GM12878 (cell line): ENCODE data around the gene OOSP3. TPM values are rescaled to one million over a fixed set of nuclear protein-coding genes. Genes with fewer than 3 reads are reported as not detected.

Experiments
- ATAC-seq: fragments of 200-7000 bp; cut with Tn5 transposase; 3 replicates; pipeline ENCODE4 v1.9.1; 2020; ENCODE audit warnings: mild to moderate bottlenecking, moderate library complexity
- BruUV-seq: library from RNA; stranded (reverse); fragments of 400-500 nt; replicated peaks from 2 replicates; lab custom pipeline; 2021; lab: Mats Ljungman, UMichigan
- CTCF ChIA-PET: fragments of 300-600 bp; sonication (Branson Sonifier 250); formaldehyde crosslinking; extraction: SDS; loops from one replicate; lab custom pipeline; 2021; ENCODE audit warnings: inconsistent platforms; lab: Yijun Ruan, JAX
- POLR2A ChIA-PET: fragments of 350-600 bp; formaldehyde crosslinking; extraction: SDS; loops from one replicate; lab custom pipeline; 2021; ENCODE audit warnings: inconsistent platforms; lab: Charles Lee
- RAD21 ChIA-PET: fragments of 300-600 bp; sonication (Branson Sonifier 250); formaldehyde crosslinking; loops from one replicate; lab custom pipeline; 2023; ENCODE audit warnings: antibody characterized with exemption; ENCODE audit not compliant: unreplicated experiment; lab: Charles Lee
- SMC1A ChIA-PET: fragments of 300-600 bp; sonication (Branson Sonifier 250); formaldehyde crosslinking; loops from one replicate; lab custom pipeline; 2023; ENCODE audit not compliant: unreplicated experiment, uncharacterized antibody; lab: Charles Lee
- DNase-seq: peaks from one replicate; pipeline ENCODE4 v3.0.0-alpha.2; 2011; ENCODE audit warnings: low read depth, low spot score
- FAIRE-seq: peaks from 3 replicates; lab custom pipeline; 2011; peaks lifted over from hg19 to GRCh38; lab: Jason Lieb, UNC
- H2AFZ ChIP-seq: 2 replicates; pipeline ENCODE4 v1.6.0; 2011; ENCODE audit warnings: low read depth, low read length, control low read depth; ENCODE audit not compliant: control insufficient read depth
- H3K27ac ChIP-seq: 2 replicates; pipeline ENCODE4 v1.5.1; 2011; ENCODE audit warnings: control low read depth; ENCODE audit not compliant: control insufficient read depth, insufficient read depth
- H3K27me3 ChIP-seq, 2 experiments: replicated peaks in 1 of 2; 2 replicates each; pipeline versions ENCODE4 v1.6.0 to v1.6.1; 2011; ENCODE audit warnings: low read length in 1 of 2; ENCODE audit not compliant: control insufficient read depth in 2 of 2, insufficient read depth in 2 of 2
- H3K36me3 ChIP-seq, 2 experiments: 2 replicates each; pipeline ENCODE4 v1.5.1; 2011; ENCODE audit warnings: low read length in 1 of 2; ENCODE audit not compliant: control insufficient read depth in 2 of 2, insufficient read depth in 2 of 2
- H3K4me1 ChIP-seq: 2 replicates; pipeline ENCODE4 v1.6.1; 2011; ENCODE audit warnings: mild to moderate bottlenecking, low read length, moderate library complexity, mixed read lengths; ENCODE audit not compliant: control insufficient read depth, insufficient read depth
- H3K4me2 ChIP-seq: 2 replicates; pipeline ENCODE4 v1.6.0; 2011; ENCODE audit warnings: control low read depth; ENCODE audit not compliant: control insufficient read depth, insufficient read depth
- H3K4me3 ChIP-seq: fragments of 200-600 bp; sonication (generic); 2 replicates; pipeline ENCODE4 v1.5.1; 2016
- H3K79me2 ChIP-seq: 2 replicates; pipeline ENCODE4 v1.6.0; 2011; ENCODE audit warnings: low read length; ENCODE audit not compliant: control insufficient read depth, insufficient read depth
- H3K9ac ChIP-seq: 2 replicates; pipeline ENCODE4 v1.8.0; 2011; ENCODE audit warnings: low read length, control low read depth, mixed read lengths; ENCODE audit not compliant: control insufficient read depth, insufficient read depth
- H3K9me3 ChIP-seq: replicated peaks from 3 replicates; pipeline ENCODE4 v1.5.1; 2011; ENCODE audit warnings: mild to moderate bottlenecking, low read length; ENCODE audit not compliant: control insufficient read depth, insufficient read depth
- H4K20me1 ChIP-seq: 2 replicates; pipeline ENCODE4 v1.6.0; 2011; ENCODE audit not compliant: control insufficient read depth, insufficient read depth
- ASH2L ChIP-seq: fragments of 300-600, 200-600 bp; sonication (generic); IDR thresholded peaks from 2 replicates; pipeline ENCODE4 v1.6.1; 2017; ENCODE audit warnings: low read depth, mild to moderate bottlenecking, borderline replicate concordance
- BCLAF1 ChIP-seq: fragments of 450-650 bp; IDR thresholded peaks from 2 replicates; pipeline ENCODE4 v1.6.1; 2017; ENCODE audit warnings: antibody characterized with exemption, mild to moderate bottlenecking, moderate library complexity
- CHD4 ChIP-seq: fragments of 200-600 bp; sonication (generic); IDR thresholded peaks from 2 replicates; pipeline ENCODE4 v1.6.1; 2016; ENCODE audit warnings: mild to moderate bottlenecking
- EGR1 ChIP-seq, 2 experiments: IDR thresholded peaks; 1 replicate in 1 of 2; 2 replicates in 1 of 2; pipeline ENCODE4 v1.6.1; 2011 to 2012; ENCODE audit warnings: low read depth in 2 of 2, low read length in 2 of 2, borderline replicate concordance in 1 of 2, mild to moderate bottlenecking in 1 of 2, moderate library complexity in 1 of 2
- HCFC1 ChIP-seq: fragments of 150-350 bp; IDR thresholded peaks from 2 replicates; pipeline ENCODE4 v1.6.1; 2014; ENCODE audit warnings: low read length
- KLF5 ChIP-seq: fragments of 450-650 bp; IDR thresholded peaks from 2 replicates; pipeline ENCODE4 v1.6.1; 2014; ENCODE audit warnings: mild to moderate bottlenecking; ENCODE audit not compliant: partially characterized antibody
- MAX ChIP-seq: IDR thresholded peaks from 2 replicates; pipeline ENCODE4 v1.6.1; 2012; ENCODE audit warnings: low read depth, low read length, improper control_type of control experiment
- NBN ChIP-seq: fragments of 450-650 bp; IDR thresholded peaks from 2 replicates; pipeline ENCODE4 v1.6.1; 2016
- NKRF ChIP-seq: fragments of 450-650 bp; conservative IDR thresholded peaks from 2 replicates; pipeline ENCODE4 v1.6.1; 2017; ENCODE audit warnings: mild to moderate bottlenecking, moderate library complexity
- NRF1 ChIP-seq: conservative IDR thresholded peaks from 2 replicates; pipeline ENCODE4 v1.6.1; 2011; ENCODE audit warnings: mild to moderate bottlenecking, low read depth, low read length, improper control_type of control experiment
- RUNX3 ChIP-seq: IDR thresholded peaks from 2 replicates; pipeline ENCODE4 v1.6.1; 2012; ENCODE audit warnings: low read length, inconsistent platforms
- SMAD1 ChIP-seq: fragments of 450-650 bp; IDR thresholded peaks from 2 replicates; pipeline ENCODE4 v1.6.1; 2018; ENCODE audit warnings: mild to moderate bottlenecking, low read depth; ENCODE audit not compliant: partially characterized antibody
- USF2 ChIP-seq: IDR thresholded peaks from 2 replicates; pipeline ENCODE4 v1.6.1; 2011; ENCODE audit warnings: low read depth, low read length, improper control_type of control experiment, borderline replicate concordance
- ZBTB33 ChIP-seq: fragments of 450-650 bp; IDR thresholded peaks from 2 replicates; pipeline ENCODE4 v1.6.1; 2017; ENCODE audit warnings: mild to moderate bottlenecking
- ZNF274 ChIP-seq: IDR thresholded peaks from one replicate; pipeline ENCODE4 v1.8.0; 2011; ENCODE audit not compliant: insufficient read length, insufficient read depth
- WGBS: methylation state at CpG from one replicate; pipeline ENCODE4 v1.1.6; 2016; ENCODE audit warnings: low lambda C conversion rate; ENCODE audit not compliant: insufficient replicate concordance, insufficient coverage; ENCODE audit errors: missing lambda C conversion rate; 5-methylcytosine and 5-hydroxymethylcytosine counted together
- in situ Hi-C: fragments of 300-500 bp; cut with MboI; formaldehyde crosslinking; loops from 9 replicates; pipeline ENCODE4 v1.14.3; 2018; ENCODE audit warnings: mixed read lengths
- intact Hi-C: fragments of 100-400 bp; cut with micrococcal nuclease; formaldehyde crosslinking; loops from one replicate; pipeline ENCODE4 v1.14.2; 2022; ENCODE audit not compliant: unreplicated experiment
- polyA plus RNA-seq, 11 experiments: library from polyadenylated mRNA; depleted of rRNA in 4 of 11; unstranded in 6 of 11; stranded (reverse) in 5 of 11; fragments of >200 nt; fragmentation: Nextera tagmentation in 4 of 11; fragmentation: Illumina TruSeq in 1 of 11; extraction: Ambion mirVana in 4 of 11; extraction: Trizol in 1 of 11; gene quantifications; 1 replicate in 1 of 11; 2 replicates in 10 of 11; pipeline versions ENCODE4 v1.2.1 to v1.2.3, GENCODE V29; 2011 to 2016; ENCODE audit warnings: inconsistent platforms in 2 of 11, missing spikeins in 2 of 11, low read depth in 1 of 11
- total RNA-seq, 4 experiments: library from RNA; depleted of rRNA in 3 of 4; stranded (reverse); fragments of >200 nt in 3 of 4; fragmentation: Illumina TruSeq in 1 of 4; extraction: Trizol in 1 of 4; gene quantifications; 2 replicates each; pipeline versions ENCODE4 v1.2.1 to v1.2.3, GENCODE V29; 2013 to 2021

OOSP3 gene
- total and polyA plus RNA-seq, 10 of the 15 experiments (the other 5 are each of a cell fraction or from before 2014, with no cell fraction given) = 0.07 TPM; not detected in 9

GRCh38 chr11:59918480-59918879 is 39.9 kb downstream of the OOSP3 start:
- H3K79me2 ChIP-seq = no peaks in the 10 kb centered on the region
- FAIRE-seq = no peak
- H3K27me3 ChIP-seq = no peaks in the 10 kb centered on the region
- no TSS peak for BruUV-seq
- intact Hi-C loops = loop anchor here (5.0 kb wide), 1 partner anchor 166 kb away; no protein-coding TSS in a partner anchor
- H3K9me3 ChIP-seq = no peaks in the 10 kb centered on the region; the same call in 2 of the 3 replicates
- no peak for DNase-seq
- no peak overlapping the region for H3K4me2 ChIP-seq
- POLR2A ChIA-PET = no interaction called here
- H3K4me3 ChIP-seq = no peak overlapping the region
- CTCF ChIA-PET = interaction anchor here (0.8 to 2.5 kb wide), 9 partner anchors 8 to 333 kb away, joined by 3 to 13 read pairs (median 5); partner anchors contain the start of gene STX3
- H4K20me1 ChIP-seq = no peaks in the 10 kb centered on the region
- in situ Hi-C loops = no loop called here
- ATAC-seq = no peak
- H3K9ac ChIP-seq = no peak overlapping the region
- SMC1A ChIA-PET = interaction anchor here (0.7 to 1.5 kb wide), 6 partner anchors 89 to 333 kb away, joined by 3 to 8 read pairs (median 4); partner anchors contain the start of gene STX3
- H3K4me1 ChIP-seq = no peaks in the 10 kb centered on the region
- no peak overlapping the region for H2AFZ ChIP-seq
- WGBS = 0% methylated on average over 2 of the region's 2 CpGs
- no peaks in the 10 kb centered on the region for H3K36me3 ChIP-seq
- RAD21 ChIA-PET = interaction anchor here (0.9 to 1.2 kb wide), 3 partner anchors 94 to 333 kb away, joined by 3 to 11 read pairs (median 4); no protein-coding TSS in a partner anchor
- H3K27ac ChIP-seq = no peak overlapping the region
- TF ChIP-seq SMAD1 = no peak
- TF ChIP-seq NKRF = no peak
- no peak for TF ChIP-seq CHD4
- no peak for TF ChIP-seq MAX
- TF ChIP-seq NBN = no peak
- TF ChIP-seq ZNF274 = no peak
- no peak for TF ChIP-seq KLF5
- no peak for TF ChIP-seq BCLAF1
- no peak for TF ChIP-seq ZBTB33
- TF ChIP-seq HCFC1 = no peak
- no peak for TF ChIP-seq USF2
- no peak for TF ChIP-seq NRF1
- TF ChIP-seq EGR1 (IDR thresholded peaks at IDR 0.05; ENCODE audit: borderline replicate concordance in 1 of 2, low read depth in 2 of 2, low read length in 2 of 2) = no peak
- TF ChIP-seq ASH2L = no peak
- TF ChIP-seq RUNX3 = no peak
